Thyroid gland (tissue), 4 donors: ENCODE data around the gene NECAB2. TPM values are rescaled to one million over a fixed set of nuclear protein-coding genes. Genes with fewer than 3 reads are reported as not detected.

ENCODE experiments used
- DNase-seq, 2 donors: peaks; one replicate each; pipeline ENCODE4 v3.0.0-alpha.2; 2019
- H3K27ac ChIP-seq, 3 donors: fragments of 200-600 bp; sonication (generic); 1 replicate in 2 of 3; 2 replicates in 1 of 3; pipeline ENCODE4 v1.5.1; 2016 to 2019; ENCODE audit warnings: mild to moderate bottlenecking in 1 of 3, moderate library complexity in 1 of 3
- H3K27me3 ChIP-seq: fragments of 200-600 bp; sonication (generic); one replicate; pipeline ENCODE4 v1.5.1; 2019
- H3K36me3 ChIP-seq, 2 donors: fragments of 200-600 bp; sonication (generic); one replicate each; pipeline ENCODE4 v1.5.1; 2016 to 2019
- H3K4me1 ChIP-seq, 2 donors: fragments of 200-600 bp; sonication (generic); one replicate each; pipeline ENCODE4 v1.5.1; 2017 to 2019
- H3K4me3 ChIP-seq, 3 donors: fragments of 200-600 bp; sonication (generic); replicated peaks in 1 of 3; 1 replicate in 2 of 3; 2 replicates in 1 of 3; pipeline ENCODE4 v1.5.1; 2016; ENCODE audit warnings: mild to moderate bottlenecking in 1 of 3
- H3K9me3 ChIP-seq: fragments of 200-600 bp; sonication (generic); one replicate; pipeline ENCODE4 v1.5.1; 2017
- POLR2A ChIP-seq, 2 donors: fragments of 450-650 bp; IDR thresholded peaks; one replicate each; pipeline ENCODE4 v1.6.1; 2017; ENCODE audit warnings: antibody characterized with exemption in 2 of 2, mild to moderate bottlenecking in 2 of 2, moderate library complexity in 1 of 2
- WGBS, 2 donors: methylation state at CpG; one replicate each; pipeline ENCODE4 v1.1.5; 2017; 5-methylcytosine and 5-hydroxymethylcytosine counted together
- intact Hi-C: fragments of 100-400 bp; cut with DNase I; formaldehyde crosslinking; loops from one replicate; pipeline ENCODE4 v1.15.1; 2023
- total RNA-seq, 4 donors: library from RNA; depleted of rRNA; stranded (reverse); fragments of >200 nt; gene quantifications; one replicate each; pipeline ENCODE4 v1.2.3, GENCODE V29; 2016
- TF ChIP-seq, protein P1 (sequence below), 6 experiments: fragments of 200-600 bp in 3 of 6; fragments of 450-650 bp in 3 of 6; sonication (generic) in 3 of 6; IDR thresholded peaks; one replicate each; pipeline ENCODE4 v1.5.1; 2016 to 2019; ENCODE audit warnings: antibody characterized with exemption in 6 of 6, mild to moderate bottlenecking in 2 of 6, inconsistent platforms in 1 of 6, moderate library complexity in 1 of 6

Gene NECAB2
- total RNA-seq, 4 donors from 2014 or later, result 0.63 to 0.94 TPM; not detected in 2

DNA sequence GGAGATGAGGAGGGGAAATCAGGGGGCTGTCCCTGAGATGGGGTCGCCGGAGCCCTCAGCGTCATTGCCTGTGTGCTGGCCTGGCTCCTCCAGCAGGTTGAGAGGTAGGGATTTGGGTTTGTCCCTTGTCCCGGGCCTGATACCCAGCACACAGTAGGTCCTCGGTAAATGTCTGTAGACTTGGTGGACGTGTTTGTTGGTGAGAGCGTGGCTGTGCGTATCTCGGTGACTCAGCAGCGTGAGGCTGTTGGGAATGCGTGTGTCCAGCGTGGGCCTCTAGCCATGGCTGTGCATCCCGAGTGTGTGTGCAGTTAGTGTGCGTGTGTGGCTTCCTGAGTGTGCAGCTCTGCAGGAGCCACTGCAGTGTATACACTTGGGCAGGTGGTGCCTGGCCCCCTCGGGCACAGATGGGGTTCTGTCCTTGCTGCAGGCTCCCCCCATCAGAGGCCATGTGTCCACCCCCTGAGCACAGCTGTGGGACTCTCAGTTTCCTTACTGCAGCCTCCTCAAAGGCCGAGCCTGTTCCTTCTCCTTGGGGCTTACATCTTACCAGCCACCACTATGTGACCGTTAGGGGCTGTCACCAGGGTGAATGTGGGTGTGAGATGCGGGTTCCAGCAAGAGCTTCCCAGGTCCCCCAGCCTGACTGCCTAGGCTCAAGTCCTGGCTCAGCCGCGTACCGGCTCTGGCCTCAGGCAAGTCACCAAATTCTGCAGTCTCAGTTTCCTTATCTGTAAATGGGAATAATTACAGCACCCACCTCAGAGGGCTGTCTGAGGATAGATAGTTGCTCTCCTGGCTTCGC lies 5.7 kb downstream of the NECAB2 start:
- Histone ChIP-seq H3K27ac (no peak overlapping the region), H3K4me3 (no peak overlapping the region), H3K36me3 (no peaks in the 10 kb centered on the region), H3K9me3 (no peaks in the 10 kb centered on the region), H3K27me3 (no peaks in the 10 kb centered on the region), H3K4me1 (peaks cover 0 to 2% of the 10 kb centered on the region in 2 donors)
- TF ChIP-seq POLR2A (IDR thresholded peaks at IDR 0.05), result no peak
- TF ChIP-seq, protein P1, sequence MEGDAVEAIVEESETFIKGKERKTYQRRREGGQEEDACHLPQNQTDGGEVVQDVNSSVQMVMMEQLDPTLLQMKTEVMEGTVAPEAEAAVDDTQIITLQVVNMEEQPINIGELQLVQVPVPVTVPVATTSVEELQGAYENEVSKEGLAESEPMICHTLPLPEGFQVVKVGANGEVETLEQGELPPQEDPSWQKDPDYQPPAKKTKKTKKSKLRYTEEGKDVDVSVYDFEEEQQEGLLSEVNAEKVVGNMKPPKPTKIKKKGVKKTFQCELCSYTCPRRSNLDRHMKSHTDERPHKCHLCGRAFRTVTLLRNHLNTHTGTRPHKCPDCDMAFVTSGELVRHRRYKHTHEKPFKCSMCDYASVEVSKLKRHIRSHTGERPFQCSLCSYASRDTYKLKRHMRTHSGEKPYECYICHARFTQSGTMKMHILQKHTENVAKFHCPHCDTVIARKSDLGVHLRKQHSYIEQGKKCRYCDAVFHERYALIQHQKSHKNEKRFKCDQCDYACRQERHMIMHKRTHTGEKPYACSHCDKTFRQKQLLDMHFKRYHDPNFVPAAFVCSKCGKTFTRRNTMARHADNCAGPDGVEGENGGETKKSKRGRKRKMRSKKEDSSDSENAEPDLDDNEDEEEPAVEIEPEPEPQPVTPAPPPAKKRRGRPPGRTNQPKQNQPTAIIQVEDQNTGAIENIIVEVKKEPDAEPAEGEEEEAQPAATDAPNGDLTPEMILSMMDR (IDR thresholded peaks at IDR 0.05), result no peak
- intact Hi-C loops, result no loop called here
- WGBS, 2 donors, result 84 to 88% methylated on average over 20 to 22 of the region's 22 CpGs
- DNase-seq, result no peak

- no peaks in the 10 kb centered on the region for H3K36me3 ChIP-seq
- no peaks in the 10 kb centered on the region for H3K9me3 ChIP-seq
- H3K4me1 ChIP-seq, result no peaks in the 10 kb centered on the region
- H3K27ac ChIP-seq, result no peak overlapping the region
- TF ChIP-seq, protein P1 (IDR thresholded peaks at IDR 0.05), result no peak
- no peak for TF ChIP-seq POLR2A (IDR thresholded peaks at IDR 0.05)
- no peaks in the 10 kb centered on the region for H3K27me3 ChIP-seq
- WGBS, 2 donors, result 50 to 55% methylated on average over 7 of the region's 7 CpGs
- intact Hi-C loops, result no loop called here
- no peak for DNase-seq
- H3K4me3 ChIP-seq, result no peak overlapping the region
Observed at GRCh38 chr16:83974475-83974874, 6.4 kb downstream of the NECAB2 start.

- DNase-seq, result no peak
- Histone ChIP-seq H3K9me3 (no peaks in the 10 kb centered on the region), H3K4me3 (no peak overlapping the region), H3K4me1 (no peaks in the 10 kb centered on the region), H3K36me3 (no peaks in the 10 kb centered on the region), H3K27ac (no peak overlapping the region), H3K27me3 (no peaks in the 10 kb centered on the region)
- intact Hi-C loops, result no loop called here
- 81 to 93% methylated on average over 7 to 11 of the region's 15 CpGs for WGBS, 2 donors
- no peak for TF ChIP-seq POLR2A (IDR thresholded peaks at IDR 0.05)
- TF ChIP-seq, protein P1 (IDR thresholded peaks at IDR 0.05), result no peak
Observed at GRCh38 chr16:83975590-83976260, 7.7 kb downstream of the NECAB2 start.

GRCh38 chr16:83977056-83977815 lies 9.2 kb downstream of the NECAB2 start:
- Histone ChIP-seq H3K27me3 (no peaks in the 10 kb centered on the region), H3K9me3 (no peaks in the 10 kb centered on the region), H3K4me1 (no peaks in the 10 kb centered on the region), H3K27ac (no peak overlapping the region), H3K36me3 (no peaks in the 10 kb centered on the region), H3K4me3 (no peak overlapping the region)
- DNase-seq, result no peak
- intact Hi-C loops, result no loop called here
- TF ChIP-seq, protein P1 (IDR thresholded peaks at IDR 0.05), result no peak
- TF ChIP-seq POLR2A (IDR thresholded peaks at IDR 0.05), result no peak
- WGBS, 2 donors, result 83 to 93% methylated on average over 5 to 6 of the region's 6 CpGs
